GM23248 (cell line): ENCODE data around the gene SIX5. TPM values are rescaled to one million over a fixed set of nuclear protein-coding genes. Genes with fewer than 3 reads are reported as not detected.
"Not testable (repeated sequence)": the region's sequence is repeated elsewhere in the genome, so short reads cannot be mapped to it uniquely, and the experiment has no call there.

Experiments used
- DNase-seq: peaks from one replicate; pipeline ENCODE4 v3.0.0-alpha.2; 2015
- H2AFZ ChIP-seq: fragments of 200-600 bp; sonication (generic); 2 replicates; pipeline ENCODE4 v1.6.1; 2016; ENCODE audit warnings: antibody characterized with exemption
- H3F3A ChIP-seq: fragments of 200-600 bp; sonication (generic); 2 replicates; pipeline ENCODE4 v1.6.1; 2016; ENCODE audit warnings: mild to moderate bottlenecking, antibody characterized with exemption, mixed run types; ENCODE audit not compliant: insufficient read depth
- H3K27ac ChIP-seq: fragments of 200-600 bp; sonication (generic); 2 replicates; pipeline ENCODE4 v1.5.1; 2016; ENCODE audit warnings: mild to moderate bottlenecking
- H3K27me3 ChIP-seq: fragments of 200-600 bp; sonication (generic); replicated peaks from 2 replicates; pipeline ENCODE4 v1.6.1; 2016; ENCODE audit warnings: mild to moderate bottlenecking; ENCODE audit not compliant: insufficient read depth
- H3K36me3 ChIP-seq: fragments of 200-600 bp; sonication (generic); 2 replicates; pipeline ENCODE4 v1.6.1; 2016; ENCODE audit warnings: low read depth, mild to moderate bottlenecking
- H3K4me1 ChIP-seq: fragments of 200-600 bp; sonication (generic); 2 replicates; pipeline ENCODE4 v1.6.1; 2016; ENCODE audit warnings: mild to moderate bottlenecking; ENCODE audit not compliant: insufficient read depth
- H3K4me2 ChIP-seq: fragments of 200-600 bp; sonication (generic); one replicate; pipeline ENCODE4 v1.6.1; 2016; ENCODE audit warnings: mild to moderate bottlenecking; ENCODE audit not compliant: unreplicated experiment
- H3K4me3 ChIP-seq: fragments of 200-600 bp; sonication (generic); 2 replicates; pipeline ENCODE4 v1.5.1; 2016; ENCODE audit warnings: mild to moderate bottlenecking
- H3K79me2 ChIP-seq: fragments of 200-600 bp; sonication (generic); 2 replicates; pipeline ENCODE4 v1.6.1; 2016; ENCODE audit warnings: mild to moderate bottlenecking; ENCODE audit not compliant: insufficient read depth
- H3K9ac ChIP-seq: fragments of 200-600 bp; sonication (generic); 2 replicates; pipeline ENCODE4 v1.6.1; 2016; ENCODE audit warnings: mild to moderate bottlenecking
- H3K9me2 ChIP-seq: fragments of 200-600 bp; sonication (generic); 2 replicates; pipeline ENCODE4 v1.6.1; 2016; ENCODE audit warnings: mixed run types, mild to moderate bottlenecking, moderate library complexity; ENCODE audit not compliant: insufficient read depth
- H3K9me3 ChIP-seq: fragments of 200-600 bp; sonication (generic); one replicate; pipeline ENCODE4 v1.6.1; 2017; ENCODE audit warnings: low read depth
- H4K20me1 ChIP-seq: fragments of 200-600 bp; sonication (generic); 2 replicates; pipeline ENCODE4 v1.6.0; 2016; ENCODE audit not compliant: insufficient read depth
- EZH2 ChIP-seq: fragments of 200-600 bp; sonication (generic); IDR thresholded peaks from 2 replicates; pipeline ENCODE4 v1.6.1; 2018; ENCODE audit warnings: antibody characterized with exemption, mild to moderate bottlenecking; ENCODE audit not compliant: insufficient read depth, poor library complexity, severe bottlenecking
- EZH2phosphoT487 ChIP-seq: fragments of 200-600 bp; sonication (generic); IDR thresholded peaks from 2 replicates; pipeline ENCODE4 v1.6.1; 2018; ENCODE audit warnings: antibody characterized with exemption, moderate library complexity, mild to moderate bottlenecking, low read depth; ENCODE audit not compliant: insufficient read depth
- WGBS, 2 experiments: methylation state at CpG; one replicate each; pipeline ENCODE4 v1.1.6; 2015 to 2017; ENCODE audit warnings: low lambda C conversion rate in 2 of 2, low coverage in 1 of 2; ENCODE audit errors: missing lambda C conversion rate in 2 of 2; 5-methylcytosine and 5-hydroxymethylcytosine counted together
- in situ Hi-C: fragments of 300-500 bp; cut with MboI; formaldehyde crosslinking; loops from 2 replicates; pipeline ENCODE4 v1.15.0; 2020
- polyA plus RNA-seq: library from polyadenylated mRNA; unstranded; fragments of >200 nt; fragmentation: Nextera tagmentation; extraction: Ambion mirVana; gene quantifications from 2 replicates; pipeline ENCODE4 v1.2.1, GENCODE V29; 2016
- total RNA-seq: library from RNA; depleted of rRNA; stranded (reverse); fragments of >200 nt; shearing (Covaris generic); gene quantifications from 2 replicates; pipeline ENCODE4 v1.2.3, GENCODE V29; 2014

Gene SIX5
- total and polyA plus RNA-seq, 2 experiments from 2014 or later = 6.1 to 16.8 TPM

- Histone ChIP-seq H4K20me1 (no peaks in the 10 kb centered on the region), H3K9me2 (no peaks in the 10 kb centered on the region), H3K79me2 (peaks cover 59% of the 10 kb centered on the region), H3K36me3 (no peaks in the 10 kb centered on the region), H3K27me3 (no peaks in the 10 kb centered on the region), H3K27ac (peak overlapping the region; percentile 19; the same call in 1 of the 2 replicates), H3F3A (no peaks in the 10 kb centered on the region), H3K4me3 (peak overlapping the region; percentile 90), H2AFZ (peak overlapping the region; percentile 88), H3K9me3 (no peaks in the 10 kb centered on the region), H3K4me1 (peaks cover 5% of the 10 kb centered on the region; the same call in 1 of the 2 replicates), H3K9ac (peak overlapping the region; percentile 87), H3K4me2 (peak overlapping the region; percentile 95)
- no peak for TF ChIP-seq EZH2phosphoT487
- no peak for TF ChIP-seq EZH2
- in situ Hi-C loops = no loop called here
- WGBS, 2 experiments = 13 to 14% methylated on average over 10 of the region's 10 CpGs
- DNase-seq = peak; percentile 42
Measured at GRCh38 chr19:45729800-45730290, 39.2 kb downstream of the SIX5 start.

DNA sequence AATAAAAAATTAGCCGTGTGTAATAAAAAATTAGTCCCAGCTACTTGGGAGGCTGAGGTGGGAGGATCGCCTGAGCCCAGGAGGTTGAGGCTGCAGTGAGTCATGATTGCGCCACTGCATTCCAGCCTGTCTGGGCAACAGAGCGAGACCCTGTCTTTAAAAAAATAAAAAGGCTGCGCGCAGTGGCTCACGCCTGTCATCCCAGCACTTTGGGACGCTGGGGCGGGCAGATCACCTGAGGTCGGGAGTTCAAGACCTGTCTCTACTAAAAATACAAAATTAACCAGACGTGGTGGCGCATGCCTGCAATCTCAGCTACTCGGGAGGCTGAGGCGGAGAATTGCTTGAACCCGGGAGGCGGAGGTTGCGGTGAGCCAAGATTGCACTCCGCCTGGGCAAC, 40.4 kb downstream of the SIX5 start:
- H3K36me3 ChIP-seq, H2AFZ ChIP-seq, H3K27ac ChIP-seq, H3K9me3 ChIP-seq, H3K4me3 ChIP-seq, H4K20me1 ChIP-seq, H3K9ac ChIP-seq, H3K9me2 ChIP-seq, H3K27me3 ChIP-seq, in situ Hi-C loops, DNase-seq, H3K4me2 ChIP-seq, H3F3A ChIP-seq: not testable (repeated sequence)
- peaks cover 71% of the 10 kb centered on the region for H3K79me2 ChIP-seq
- peaks cover 10% of the 10 kb centered on the region; the same call in 1 of the 2 replicates for H3K4me1 ChIP-seq
- WGBS, 2 experiments = 93 to 94% methylated on average over 18 of the region's 18 CpGs

GRCh38 chr19:45720065-45720464, 49.0 kb downstream of the SIX5 start:
- H3K36me3 ChIP-seq, in situ Hi-C loops, H3K9me2 ChIP-seq: not testable (repeated sequence)

DNA sequence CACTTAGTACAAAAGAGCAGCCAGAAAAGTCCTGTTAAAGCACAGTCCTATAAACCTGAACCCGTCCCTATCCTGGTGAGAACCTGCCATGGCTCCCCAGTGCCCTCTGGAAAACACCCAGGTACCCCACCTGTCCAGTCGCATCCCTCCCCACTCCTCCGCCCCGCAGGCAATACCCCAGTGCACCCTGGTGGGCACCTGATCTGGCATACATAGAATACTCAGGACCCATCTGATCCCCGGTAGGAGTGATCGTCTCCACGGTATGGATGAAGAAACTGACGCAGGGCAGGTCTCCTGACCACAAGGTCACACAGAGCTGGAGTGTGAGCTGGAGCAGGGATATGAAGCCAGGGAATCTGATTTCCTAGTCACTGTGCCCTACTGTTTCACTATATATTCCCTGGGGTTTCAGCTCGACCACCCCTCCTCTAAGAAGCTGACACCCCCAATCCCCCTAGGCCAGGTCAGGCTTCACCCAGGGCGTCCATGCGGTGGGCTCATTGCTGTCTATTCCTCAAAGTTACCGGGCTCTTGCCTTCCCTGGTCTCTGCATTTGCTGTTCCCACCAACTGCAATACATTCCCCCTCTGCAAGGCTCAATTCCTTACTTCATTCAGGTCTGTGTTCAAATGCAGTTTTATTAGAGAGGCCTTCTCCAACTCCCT, 50.9 kb downstream of the SIX5 start:
- no peak for DNase-seq
- no peaks in the 10 kb centered on the region for H3K36me3 ChIP-seq
- peak overlapping the region; percentile 73 for H3K4me2 ChIP-seq
- peak overlapping the region; percentile 77 for H3K27ac ChIP-seq
- H4K20me1 ChIP-seq = no peaks in the 10 kb centered on the region
- H3K4me1 ChIP-seq = peaks cover 22% of the 10 kb centered on the region
- peaks cover 20% of the 10 kb centered on the region for H3F3A ChIP-seq
- H3K9ac ChIP-seq = peak overlapping the region; percentile 83
- H2AFZ ChIP-seq = peak overlapping the region; percentile 79
- no peaks in the 10 kb centered on the region for H3K9me2 ChIP-seq
- TF ChIP-seq EZH2 (no peak), EZH2phosphoT487 (no peak)
- H3K27me3 ChIP-seq = no peaks in the 10 kb centered on the region
- WGBS, 2 experiments = 43 to 45% methylated on average over 12 of the region's 12 CpGs
- in situ Hi-C loops = no loop called here
- H3K9me3 ChIP-seq = no peaks in the 10 kb centered on the region
- peak overlapping the region; percentile 90 for H3K4me3 ChIP-seq
- H3K79me2 ChIP-seq = peaks cover 78% of the 10 kb centered on the region

More at GRCh38 chr19:45720065-45720464, 49.0 kb downstream of the SIX5 start:
- H3K9me3 ChIP-seq, H4K20me1 ChIP-seq, H2AFZ ChIP-seq, H3K4me2 ChIP-seq, H3K27ac ChIP-seq, H3K9ac ChIP-seq, H3K4me3 ChIP-seq, H3K27me3 ChIP-seq, DNase-seq: not testable (repeated sequence)
- WGBS, 2 experiments = 97 to 98% methylated on average over 9 to 11 of the region's 11 CpGs
- H3F3A ChIP-seq = peaks cover 34% of the 10 kb centered on the region
- H3K4me1 ChIP-seq = peaks cover 28% of the 10 kb centered on the region
- peaks cover 77% of the 10 kb centered on the region for H3K79me2 ChIP-seq
